T-helper 2 cell treated with Interferon-gamma antibody and Interleukin-4, amounts not matched to agents 5 μg/mL and 100 μg/mL, for 36 hours (primary cell): Measurements from ENCODE around the gene KCNIP4.
"Not testable (repeated sequence)": the region's sequence is repeated elsewhere in the genome, so short reads cannot be mapped to it uniquely, and the experiment has no call there.

Source experiments
- DNase-seq: peaks from one replicate; pipeline ENCODE4 v3.0.0; 2021; ENCODE audit warnings: low spot score
- H3K27ac Mint-ChIP-seq: one replicate; pipeline ENCODE4 v1.8.0; 2021; ENCODE audit warnings: mild to moderate bottlenecking, mixed read lengths
- H3K27me3 Mint-ChIP-seq: one replicate; pipeline ENCODE4 v1.8.0; 2021; ENCODE audit warnings: low read depth, mixed read lengths
- H3K36me3 Mint-ChIP-seq: one replicate; pipeline ENCODE4 v1.8.0; 2021; ENCODE audit warnings: low read depth, mixed read lengths
- H3K4me1 Mint-ChIP-seq: one replicate; pipeline ENCODE4 v1.8.0; 2021; ENCODE audit warnings: low read depth, mixed read lengths
- H3K4me3 Mint-ChIP-seq: one replicate; pipeline ENCODE4 v1.8.0; 2022; ENCODE audit warnings: mild to moderate bottlenecking, moderate library complexity, mixed read lengths
- H3K9me3 Mint-ChIP-seq: one replicate; pipeline ENCODE4 v1.8.0; 2021; ENCODE audit warnings: mixed read lengths

The KCNIP4 gene

GRCh38 chr4:21948347-21949072, at the start of gene KCNIP4:
Gene KCNIP4 (minus strand): TSS chr4:21948772.
- no peaks in the 10 kb centered on the region for H3K4me1 Mint-ChIP-seq
- no peaks in the 10 kb centered on the region for H3K36me3 Mint-ChIP-seq
- no peak within 1 kb of the TSS for H3K27ac Mint-ChIP-seq
- H3K27me3 Mint-ChIP-seq: peaks cover 29% of the 10 kb centered on the region
- H3K9me3 Mint-ChIP-seq: no peaks in the 10 kb centered on the region
- no peak for DNase-seq
- H3K4me3 Mint-ChIP-seq: peak within 1 kb of the TSS; percentile 16

DNA sequence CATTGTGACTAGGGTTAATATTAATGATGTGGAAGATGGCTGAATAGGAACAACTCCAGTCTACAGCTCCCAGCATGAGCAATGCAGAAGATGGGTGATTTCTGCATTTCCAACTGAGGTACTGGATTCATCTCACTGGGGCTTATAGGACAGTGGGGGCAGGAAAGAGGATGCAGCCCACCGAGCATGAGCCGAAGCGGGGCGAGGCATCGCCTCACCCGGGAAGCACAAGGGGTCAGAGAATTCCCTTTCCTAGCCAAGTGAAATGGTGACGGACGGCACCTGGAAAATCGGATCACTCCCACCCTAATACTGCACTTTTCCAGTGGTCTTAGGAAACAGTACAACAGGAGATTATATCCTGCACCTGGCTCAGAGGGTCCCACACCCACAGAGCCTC, 48.0 kb upstream of the KCNIP4 start:
- H3K9me3 Mint-ChIP-seq, H3K4me3 Mint-ChIP-seq, H3K4me1 Mint-ChIP-seq, H3K36me3 Mint-ChIP-seq, H3K27me3 Mint-ChIP-seq, DNase-seq, H3K27ac Mint-ChIP-seq: not testable (repeated sequence)

GRCh38 chr4:21992330-21992729, 43.8 kb upstream of the KCNIP4 start:
- no peaks in the 10 kb centered on the region for H3K36me3 Mint-ChIP-seq
- H3K27ac Mint-ChIP-seq: no peak overlapping the region
- H3K4me1 Mint-ChIP-seq: no peaks in the 10 kb centered on the region
- no peak for DNase-seq
- no peak overlapping the region for H3K4me3 Mint-ChIP-seq
- H3K27me3 Mint-ChIP-seq: no peaks in the 10 kb centered on the region
- no peaks in the 10 kb centered on the region for H3K9me3 Mint-ChIP-seq

DNA sequence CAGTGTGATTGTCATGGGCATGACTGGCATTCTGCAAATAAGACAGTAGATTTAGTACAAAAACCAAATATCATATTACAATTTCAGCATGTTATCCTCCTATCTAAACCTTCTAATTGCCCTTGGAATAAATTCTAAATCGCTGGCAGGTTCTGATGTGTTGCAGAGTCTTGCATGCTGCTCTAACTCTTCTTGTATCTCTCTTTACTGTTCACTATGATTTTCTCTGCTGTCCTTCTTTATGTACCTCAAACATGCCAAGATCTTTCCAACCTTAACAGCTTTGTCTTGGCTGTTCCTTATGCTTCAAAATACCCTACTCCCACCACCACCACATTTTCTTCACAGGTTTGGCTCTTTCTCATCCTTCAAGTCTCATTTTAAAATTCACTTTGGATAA, 43.0 kb upstream of the KCNIP4 start:
- H3K4me1 Mint-ChIP-seq: no peaks in the 10 kb centered on the region
- no peaks in the 10 kb centered on the region for H3K36me3 Mint-ChIP-seq
- H3K27ac Mint-ChIP-seq: no peak overlapping the region
- H3K9me3 Mint-ChIP-seq: no peaks in the 10 kb centered on the region
- H3K27me3 Mint-ChIP-seq: no peaks in the 10 kb centered on the region
- H3K4me3 Mint-ChIP-seq: no peak overlapping the region
- DNase-seq: no peak

GRCh38 chr4:21991050-21991449, 42.5 kb upstream of the KCNIP4 start:
- H3K27me3 Mint-ChIP-seq: no peaks in the 10 kb centered on the region
- H3K27ac Mint-ChIP-seq: no peak overlapping the region
- no peak for DNase-seq
- H3K4me1 Mint-ChIP-seq: no peaks in the 10 kb centered on the region
- H3K36me3 Mint-ChIP-seq: no peaks in the 10 kb centered on the region
- no peak overlapping the region for H3K4me3 Mint-ChIP-seq
- no peaks in the 10 kb centered on the region for H3K9me3 Mint-ChIP-seq

GRCh38 chr4:21989351-21989750, 40.8 kb upstream of the KCNIP4 start:
- Mint-ChIP-seq H3K4me3 (no peak overlapping the region), H3K27ac (no peak overlapping the region), H3K27me3 (no peaks in the 10 kb centered on the region), H3K9me3 (no peaks in the 10 kb centered on the region), H3K36me3 (no peaks in the 10 kb centered on the region), H3K4me1 (no peaks in the 10 kb centered on the region)
- DNase-seq: no peak

- Mint-ChIP-seq H3K4me3 (no peak overlapping the region), H3K9me3 (no peaks in the 10 kb centered on the region), H3K4me1 (no peaks in the 10 kb centered on the region), H3K36me3 (no peaks in the 10 kb centered on the region), H3K27ac (no peak overlapping the region), H3K27me3 (no peaks in the 10 kb centered on the region)
- DNase-seq: no peak
These were observed 37.7 kb upstream of the KCNIP4 start for GRCh38 chr4:21986307-21986706.

DNA sequence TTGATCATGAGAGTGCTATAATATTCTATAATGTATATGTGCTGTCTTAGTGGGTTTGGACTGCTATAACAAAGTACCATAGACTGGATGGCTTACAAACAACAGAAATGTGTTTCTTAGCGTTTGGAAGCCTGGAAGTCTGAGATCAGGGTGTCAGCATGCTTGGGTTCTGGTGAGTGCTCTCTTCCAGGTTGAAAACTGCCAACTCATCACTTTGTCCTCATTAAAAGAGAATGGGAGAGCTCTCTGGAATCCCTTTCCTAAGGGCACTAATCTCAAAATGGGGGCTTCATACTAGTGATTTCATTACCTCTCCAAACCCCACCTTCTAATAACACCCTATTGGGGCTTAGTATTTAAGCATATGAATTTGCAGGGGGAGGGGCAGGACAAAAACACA, 33.5 kb upstream of the KCNIP4 start:
- no peaks in the 10 kb centered on the region for H3K27me3 Mint-ChIP-seq
- H3K27ac Mint-ChIP-seq: no peak overlapping the region
- no peaks in the 10 kb centered on the region for H3K36me3 Mint-ChIP-seq
- no peaks in the 10 kb centered on the region for H3K4me1 Mint-ChIP-seq
- no peak for DNase-seq
- H3K9me3 Mint-ChIP-seq: no peaks in the 10 kb centered on the region
- H3K4me3 Mint-ChIP-seq: no peak overlapping the region

DNA sequence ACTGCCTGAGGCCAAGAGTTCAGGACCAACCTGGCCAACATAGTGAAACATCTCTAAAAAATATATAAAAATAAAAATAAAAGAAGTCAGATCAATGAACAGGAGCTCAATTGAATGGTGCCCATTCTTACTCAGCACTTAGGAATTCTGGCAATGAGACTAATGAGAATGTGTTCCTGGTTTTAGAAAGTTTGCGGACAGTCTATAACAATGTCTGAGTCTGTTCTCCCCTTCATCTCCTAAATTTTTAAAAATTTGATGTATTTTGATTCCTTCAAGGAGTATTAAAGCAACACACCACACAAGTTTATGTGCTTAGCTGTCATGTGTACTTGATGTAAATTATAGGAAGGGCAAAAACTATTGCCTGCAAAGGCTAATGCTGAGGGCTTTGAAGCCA, 30.6 kb upstream of the KCNIP4 start:
- H3K36me3 Mint-ChIP-seq: no peaks in the 10 kb centered on the region
- no peak for DNase-seq
- no peak overlapping the region for H3K27ac Mint-ChIP-seq
- peaks cover 3% of the 10 kb centered on the region for H3K9me3 Mint-ChIP-seq
- H3K27me3 Mint-ChIP-seq: no peaks in the 10 kb centered on the region
- no peaks in the 10 kb centered on the region for H3K4me1 Mint-ChIP-seq
- H3K4me3 Mint-ChIP-seq: no peak overlapping the region

DNA sequence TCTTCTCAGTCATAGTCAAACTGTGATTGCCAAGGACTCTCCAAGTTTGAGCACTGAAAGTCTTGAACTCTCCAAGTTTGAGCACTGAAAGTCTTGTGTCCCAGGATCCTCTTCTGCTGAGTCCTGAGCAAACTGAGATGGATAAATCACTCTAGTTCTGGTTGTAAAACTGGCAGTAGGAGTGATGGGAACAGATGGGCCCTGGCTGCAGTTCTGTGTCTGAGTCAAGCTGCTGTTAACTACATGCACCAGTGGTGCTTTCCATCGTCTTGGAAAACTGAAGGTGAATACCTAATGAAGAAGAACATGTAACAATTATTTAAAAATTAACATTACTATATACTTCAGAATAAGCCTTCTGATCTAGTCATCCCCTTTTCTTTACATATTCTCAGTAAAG, 27.6 kb upstream of the KCNIP4 start:
- Mint-ChIP-seq H3K4me3 (no peak overlapping the region), H3K4me1 (no peaks in the 10 kb centered on the region), H3K36me3 (no peaks in the 10 kb centered on the region), H3K27ac (no peak overlapping the region), H3K27me3 (no peaks in the 10 kb centered on the region), H3K9me3 (peaks cover 3% of the 10 kb centered on the region)
- DNase-seq: no peak

DNA sequence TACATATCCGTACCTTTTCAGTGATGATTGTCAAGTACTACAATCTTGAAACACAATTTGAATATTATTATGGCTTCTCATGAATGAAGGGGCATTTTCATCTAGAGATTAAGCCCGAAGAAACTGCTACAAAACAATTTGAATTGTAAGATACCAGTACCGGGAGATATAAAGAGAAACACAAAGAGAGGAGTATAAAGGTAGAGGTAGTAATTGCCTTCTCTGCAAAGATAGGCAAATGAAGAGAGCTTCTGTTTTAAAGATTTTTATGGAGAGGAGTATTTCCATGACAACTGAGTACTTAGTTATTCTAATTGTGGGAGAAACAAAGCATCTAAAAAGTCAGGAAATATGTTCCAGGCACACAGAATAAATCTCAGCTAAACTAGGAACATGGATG, 25.3 kb upstream of the KCNIP4 start:
- Mint-ChIP-seq H3K27ac (no peak overlapping the region), H3K9me3 (peaks cover 3% of the 10 kb centered on the region)

GRCh38 chr4:21964762-21965319, 16.3 kb upstream of the KCNIP4 start:
- Mint-ChIP-seq H3K27me3 (no peaks in the 10 kb centered on the region), H3K9me3 (no peaks in the 10 kb centered on the region), H3K4me3 (no peak overlapping the region), H3K36me3 (no peaks in the 10 kb centered on the region), H3K27ac (no peak overlapping the region), H3K4me1 (no peaks in the 10 kb centered on the region)
- DNase-seq: no peak

More for the DNA sequence above, 25.3 kb upstream of the KCNIP4 start:
- Mint-ChIP-seq H3K36me3 (no peaks in the 10 kb centered on the region), H3K4me1 (no peaks in the 10 kb centered on the region), H3K27me3 (no peaks in the 10 kb centered on the region), H3K4me3 (no peak overlapping the region)
- DNase-seq: no peak

DNA sequence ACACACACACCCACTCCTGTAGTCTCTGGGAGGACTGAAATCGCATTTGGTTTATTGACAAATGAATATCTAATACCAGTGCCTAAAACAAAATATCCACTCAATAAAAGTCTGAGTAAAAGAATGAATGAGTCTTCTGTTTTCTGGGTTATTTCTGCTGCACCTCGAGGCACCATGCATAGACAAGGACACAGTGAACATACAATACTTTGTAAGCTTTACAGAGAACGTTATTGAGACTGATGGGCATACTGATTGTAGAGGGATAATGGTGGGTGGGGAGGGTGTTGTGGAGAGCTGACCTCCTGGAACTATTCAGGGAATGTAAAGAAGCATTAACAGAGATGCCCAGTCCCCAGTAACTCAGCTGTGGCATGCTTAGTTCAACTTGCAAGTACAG, 14.1 kb upstream of the KCNIP4 start:
- H3K36me3 Mint-ChIP-seq: no peaks in the 10 kb centered on the region
- no peak for DNase-seq
- H3K27me3 Mint-ChIP-seq: no peaks in the 10 kb centered on the region
- no peak overlapping the region for H3K4me3 Mint-ChIP-seq
- H3K4me1 Mint-ChIP-seq: no peaks in the 10 kb centered on the region
- H3K27ac Mint-ChIP-seq: no peak overlapping the region
- H3K9me3 Mint-ChIP-seq: no peaks in the 10 kb centered on the region

DNA sequence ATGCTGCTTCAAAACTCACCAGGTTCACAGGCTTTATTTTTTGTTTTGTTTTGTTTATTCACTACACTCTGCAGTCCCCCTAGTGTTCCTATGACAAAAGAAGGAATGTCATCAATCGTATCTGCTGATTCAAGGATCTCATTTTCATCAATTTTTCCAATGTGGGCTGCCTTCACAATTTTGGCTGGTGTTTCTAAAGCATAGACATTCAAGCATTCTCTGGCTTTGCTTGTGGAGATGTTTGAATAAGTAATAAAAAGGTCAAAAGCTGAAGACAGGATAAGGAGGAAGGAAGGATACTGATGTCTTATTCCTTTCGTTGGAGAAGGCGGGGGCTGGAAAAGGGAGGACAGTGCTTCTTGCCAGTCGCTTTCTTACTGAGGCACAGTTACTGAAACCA, 12.2 kb upstream of the KCNIP4 start:
- DNase-seq: no peak
- Mint-ChIP-seq H3K9me3 (no peaks in the 10 kb centered on the region), H3K36me3 (no peaks in the 10 kb centered on the region), H3K27ac (no peak overlapping the region), H3K4me3 (no peak overlapping the region), H3K4me1 (no peaks in the 10 kb centered on the region), H3K27me3 (no peaks in the 10 kb centered on the region)

GRCh38 chr4:21954916-21955315, 6.3 kb upstream of the KCNIP4 start:
- Mint-ChIP-seq H3K36me3 (no peaks in the 10 kb centered on the region), H3K4me1 (no peaks in the 10 kb centered on the region), H3K27ac (no peak overlapping the region), H3K9me3 (no peaks in the 10 kb centered on the region), H3K4me3 (no peak overlapping the region), H3K27me3 (peaks cover 5% of the 10 kb centered on the region)
- DNase-seq: no peak
